Inferior parietal cortex (tissue), 1 donor: ENCODE results near the gene CSF3R.
"Not testable (repeated sequence)": the region's sequence is repeated elsewhere in the genome, so short reads cannot be mapped to it uniquely, and the experiment has no call there.

Experiments
- DNase-seq: peaks from one replicate; pipeline ENCODE4 v3.0.0-alpha.2; 2016; ENCODE audit errors: extremely low spot score

Gene CSF3R

DNA sequence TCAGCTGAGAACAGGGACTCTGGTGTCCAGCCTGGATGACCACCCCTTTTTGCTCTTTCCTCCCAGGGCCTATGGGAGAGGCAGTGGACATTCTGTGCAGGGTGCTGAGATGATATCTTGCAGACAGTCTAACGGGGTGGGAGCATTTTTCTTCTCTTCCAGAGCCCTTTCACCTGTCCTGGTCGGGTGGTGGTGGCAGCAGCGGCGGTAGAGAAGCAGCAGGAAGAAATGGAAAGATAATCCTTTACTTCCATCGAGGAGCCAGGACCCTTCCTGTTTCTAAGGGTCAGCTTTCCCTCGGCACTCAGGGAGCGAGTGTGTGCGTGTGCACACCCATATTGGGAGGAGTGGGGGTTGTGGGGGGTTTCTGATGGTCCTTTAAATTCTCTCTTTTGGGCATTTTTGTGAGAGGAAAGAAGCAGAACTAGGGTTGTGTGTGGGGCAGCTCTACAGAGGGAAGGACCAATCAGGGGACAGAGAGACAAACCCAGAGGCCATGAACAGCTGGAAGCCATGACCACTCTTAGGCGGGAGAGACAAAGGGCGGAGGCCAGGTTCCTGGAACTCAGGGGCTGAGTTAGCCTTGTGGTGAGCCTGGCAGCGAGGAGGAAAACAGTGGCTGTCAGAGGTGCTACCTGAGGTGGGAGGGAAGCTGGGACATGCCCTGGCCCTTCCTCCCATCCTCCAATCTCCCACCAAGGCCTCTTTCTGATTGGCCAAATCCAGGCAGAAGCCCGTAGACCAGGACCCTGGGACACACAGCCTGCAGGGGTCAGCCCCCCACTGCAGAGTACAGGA, 31.2 kb upstream of the CSF3R start:
- no peak for DNase-seq

GRCh38 chr1:36512842-36513241, 30.1 kb upstream of the CSF3R start:
- DNase-seq, result no peak

DNA sequence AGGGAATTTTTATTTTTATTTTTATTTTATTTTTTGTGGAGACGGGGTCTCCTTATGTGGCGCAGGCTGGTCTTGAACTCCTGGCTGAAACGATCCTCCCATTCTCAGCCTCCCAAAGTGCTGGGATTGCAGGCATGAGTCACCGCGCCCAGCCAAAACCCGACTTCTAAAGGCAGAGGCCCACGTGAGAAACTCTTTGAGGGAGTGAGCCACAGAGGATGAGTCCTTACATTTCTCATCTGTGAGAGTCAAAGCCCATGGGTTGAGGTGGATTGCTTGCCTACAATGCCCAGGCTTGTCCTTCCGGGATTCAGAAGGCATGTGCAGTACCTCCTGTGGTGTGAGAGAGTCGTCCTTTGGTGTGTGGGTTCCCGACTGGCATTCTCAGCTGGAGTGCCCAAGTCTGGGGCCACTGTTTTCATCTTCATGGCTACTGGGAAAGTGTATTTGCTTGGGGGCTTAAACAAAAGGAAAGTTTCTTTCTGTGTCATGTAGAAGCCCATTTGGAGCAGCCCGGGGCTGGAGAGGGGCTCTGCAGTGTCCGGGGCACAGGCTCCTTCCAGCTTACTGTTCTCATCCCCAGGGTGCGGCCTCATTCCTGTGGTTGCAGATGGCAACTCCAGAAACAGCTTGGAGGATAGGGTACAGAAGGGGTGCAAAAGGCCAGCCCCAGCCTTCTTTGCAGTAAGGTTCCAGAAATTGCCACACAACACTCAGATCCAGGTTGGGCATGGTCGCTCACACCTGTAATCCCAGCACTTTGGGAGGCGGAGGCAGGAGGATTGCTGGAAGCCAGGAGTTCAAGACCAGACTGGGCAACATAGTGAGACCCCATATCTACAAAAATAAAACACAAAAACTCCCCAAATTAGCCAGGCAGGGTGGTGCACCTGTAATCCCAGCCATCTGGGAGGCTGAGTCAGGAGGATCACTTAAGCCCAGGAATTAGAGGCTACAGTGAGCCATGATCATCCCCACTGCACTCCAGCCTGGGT, 29.4 kb upstream of the CSF3R start:
- no peak for DNase-seq

GRCh38 chr1:36511220-36511619, 28.5 kb upstream of the CSF3R start:
- not testable (repeated sequence) for DNase-seq

- DNase-seq, result no peak
These were observed 27.7 kb upstream of the CSF3R start for GRCh38 chr1:36510418-36510817.

- no peak for DNase-seq
These were observed 25.5 kb upstream of the CSF3R start for GRCh38 chr1:36508257-36508656.

DNA sequence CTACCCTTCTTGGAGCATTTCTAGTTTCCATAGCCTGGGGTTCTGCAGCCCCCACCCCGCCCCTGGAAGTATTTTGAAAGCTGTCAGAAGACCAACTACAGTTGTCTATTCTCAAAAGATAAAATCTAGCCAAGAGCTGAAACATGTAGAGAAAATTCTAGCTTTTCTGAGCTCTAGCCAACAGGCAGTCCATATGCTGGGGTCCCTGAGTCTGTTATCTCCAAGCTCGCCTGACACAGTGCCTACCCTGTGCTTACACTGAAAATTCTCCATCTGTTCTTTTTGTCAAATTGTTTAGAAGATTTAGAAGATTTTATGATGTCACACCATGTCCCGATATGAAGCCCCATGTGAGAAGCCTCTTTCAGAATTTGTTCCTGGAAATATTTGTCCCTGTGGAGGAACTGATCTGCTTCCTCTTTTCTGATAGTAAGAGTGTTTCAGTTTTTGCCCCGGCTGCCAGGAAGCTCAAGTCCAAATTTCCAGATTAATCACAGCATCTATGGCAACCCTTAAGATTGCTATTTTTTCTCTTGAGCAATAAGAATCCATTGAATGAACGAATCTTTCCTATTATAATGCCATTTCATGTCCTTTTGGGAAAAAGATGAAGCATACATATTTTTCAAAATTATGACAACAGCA, 23.7 kb upstream of the CSF3R start:
- DNase-seq, result no peak

GRCh38 chr1:36503733-36504132, 21.0 kb upstream of the CSF3R start:
- no peak for DNase-seq

DNA sequence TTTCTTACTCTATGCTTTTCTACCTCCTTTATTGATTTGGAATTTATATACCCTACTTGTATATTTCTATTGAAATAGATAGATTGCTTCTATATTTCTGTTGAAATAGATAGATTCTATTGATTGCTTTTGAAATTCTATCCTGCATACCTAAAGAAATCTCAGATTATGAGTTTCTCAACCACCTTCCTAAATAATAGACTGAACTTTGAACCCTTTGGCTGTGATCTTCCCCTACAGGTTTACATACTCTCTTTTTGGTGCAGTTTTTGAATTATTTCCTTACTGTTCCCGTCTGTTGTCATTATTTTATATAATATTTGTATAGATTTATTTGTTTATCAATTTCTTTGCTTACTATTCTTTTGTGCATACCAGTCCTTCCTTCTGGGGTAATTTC, 20.4 kb upstream of the CSF3R start:
- no peak for DNase-seq

- no peak for DNase-seq
These were observed 19.9 kb upstream of the CSF3R start for GRCh38 chr1:36502616-36503015.

DNA sequence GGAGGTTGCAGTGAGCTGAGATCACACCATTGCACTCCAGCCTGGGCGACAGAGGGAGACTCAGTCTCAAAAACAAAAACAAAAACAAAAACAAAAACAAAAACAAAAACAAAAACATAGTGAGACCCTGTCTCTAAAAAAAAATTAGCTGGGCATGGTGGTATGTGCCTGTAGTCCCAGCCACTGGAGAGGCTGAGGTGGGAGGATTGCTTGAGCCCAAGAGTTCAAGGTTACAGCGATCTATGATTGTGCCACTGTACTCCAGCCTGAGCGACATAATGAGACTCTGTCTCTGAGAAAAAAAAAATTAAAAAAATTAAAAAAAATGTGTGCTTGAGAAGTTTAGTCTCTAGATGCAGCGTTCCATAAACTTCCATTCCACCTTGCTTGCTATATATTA, 19.2 kb upstream of the CSF3R start:
- DNase-seq, result not testable (repeated sequence)

- DNase-seq, result no peak
These were observed 14.5 kb upstream of the CSF3R start for GRCh38 chr1:36497207-36497606.

DNA sequence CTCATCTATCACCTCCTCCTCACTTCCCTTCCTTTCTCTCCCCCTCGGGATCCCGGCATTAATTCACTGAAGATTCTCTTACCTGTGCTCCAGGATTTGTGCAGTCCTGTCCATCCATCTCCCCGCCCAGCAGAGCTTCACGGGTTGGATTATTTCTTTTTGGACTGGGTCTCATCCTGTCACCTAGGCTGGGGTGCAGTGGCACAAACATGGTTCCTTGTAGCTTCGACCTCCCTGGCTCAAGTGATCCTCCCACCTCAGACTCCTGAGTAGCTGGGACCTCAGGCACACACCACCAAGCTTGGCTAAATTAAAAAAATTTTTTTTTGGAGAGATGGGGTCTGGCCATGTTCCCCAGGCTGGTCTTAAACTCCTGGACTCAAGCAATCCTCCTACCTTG, 12.3 kb upstream of the CSF3R start:
- DNase-seq, result no peak

GRCh38 chr1:36493524-36493923, 10.8 kb upstream of the CSF3R start:
- no peak for DNase-seq

DNA sequence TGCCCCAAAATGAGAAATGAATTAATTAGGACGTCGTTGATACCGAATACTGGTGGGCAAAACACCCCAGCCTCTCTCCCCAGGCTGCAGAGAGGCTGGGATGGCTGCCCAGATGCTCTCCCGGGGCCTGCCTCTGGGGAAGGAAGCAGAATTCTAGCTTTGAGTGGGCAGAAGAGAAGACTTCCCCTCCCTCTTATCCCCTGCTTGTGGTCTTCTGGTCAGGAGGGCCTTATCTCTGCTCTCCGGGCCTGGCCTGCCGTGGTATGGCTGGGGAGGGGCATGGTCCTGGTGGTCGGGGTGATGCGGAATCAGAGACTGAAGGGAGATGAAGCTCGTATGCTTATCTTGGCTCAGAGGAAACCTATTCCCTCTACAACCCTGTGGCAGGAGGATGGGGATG, 9.8 kb upstream of the CSF3R start:
- DNase-seq, result no peak

GRCh38 chr1:36489258-36490051, 6.7 kb upstream of the CSF3R start:
- not testable (repeated sequence) for DNase-seq

GRCh38 chr1:36487906-36488305, 5.2 kb upstream of the CSF3R start:
- DNase-seq, result no peak

DNA sequence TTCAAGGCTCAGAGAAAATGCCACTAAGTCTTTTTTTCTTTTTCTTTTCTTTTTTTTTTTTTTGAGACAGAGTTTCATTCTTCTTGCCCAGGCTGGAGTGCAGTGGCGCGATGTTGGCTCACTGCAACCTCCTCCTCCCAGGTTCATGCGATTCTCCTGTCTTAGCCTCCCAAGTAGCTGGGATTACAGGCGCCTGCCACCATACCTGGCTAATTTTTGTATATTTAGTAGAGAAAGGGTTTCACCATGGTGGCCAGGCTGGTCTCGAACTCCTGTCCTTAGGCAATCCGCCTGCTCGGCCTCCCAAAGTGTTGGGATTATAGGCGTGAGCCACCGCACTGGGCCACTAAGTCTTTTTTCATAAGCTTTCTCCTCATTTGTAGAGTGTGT, 4.6 kb upstream of the CSF3R start:
- DNase-seq, result not testable (repeated sequence)

GRCh38 chr1:36486439-36487335, 4.0 kb upstream of the CSF3R start:
- DNase-seq, result peak; percentile 28

DNA sequence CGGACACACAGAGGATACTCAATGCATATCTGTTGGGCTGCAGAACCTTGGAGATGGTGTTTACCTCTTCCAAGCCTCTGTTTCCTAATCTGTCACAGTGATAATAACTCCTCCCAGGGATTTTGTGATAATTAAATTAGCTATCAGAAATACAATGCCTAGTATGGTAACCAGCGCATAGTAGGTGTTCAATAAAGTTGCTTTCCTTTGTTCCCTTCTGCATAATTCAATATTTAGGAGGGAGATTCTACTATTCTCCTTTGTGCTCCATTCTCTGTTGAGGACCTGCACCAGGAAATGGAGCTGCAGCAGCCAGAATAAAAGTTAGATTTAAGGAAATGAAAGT, 3.4 kb upstream of the CSF3R start:
- no peak for DNase-seq

DNA sequence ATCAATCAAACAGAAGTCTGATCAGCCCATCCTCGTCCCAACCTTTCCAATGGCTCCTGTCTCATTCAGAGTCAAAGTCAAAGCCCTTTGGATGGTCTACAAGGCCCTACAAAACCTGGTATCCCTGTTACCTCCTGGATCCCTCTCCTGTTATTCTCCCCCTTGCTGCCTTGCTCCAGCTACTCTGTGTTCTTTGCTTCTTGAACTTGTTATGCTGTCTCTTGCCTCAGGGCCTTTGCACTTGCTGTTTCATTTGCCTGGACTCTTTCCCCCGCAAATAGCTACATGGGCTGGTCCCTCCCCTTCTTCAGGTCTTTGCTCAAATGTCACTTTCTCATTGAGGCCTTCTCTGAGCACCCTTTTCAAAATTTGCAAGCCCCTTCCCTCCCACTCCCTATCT, 1.4 kb upstream of the CSF3R start:
- DNase-seq, result no peak
